Measurements from ENCODE around the gene SP2. TPM values are rescaled to one million over a fixed set of nuclear protein-coding genes. Genes with fewer than 3 reads are reported as not detected.

Gene SP2
- 15.7 to 18.9 TPM (median 18.4 TPM) in 5 replicates for total RNA-seq (2022; extraction: Qiagen RNA extraction; ENCODE audit: low read depth)

GRCh38 chr17:47895856-47896671, at the start of gene SP2:
TSS of gene SP2 (plus strand) at chr17:47896236. CDS start at chr17:47896287, 51 bp downstream.

GRCh38 chr17:47850692-47851573, 45.1 kb upstream of the SP2 start, which contains the start of gene SP6:
TSS of gene SP6 (minus strand) at chr17:47851163. CDS start at chr17:47848429, 2,734 bp downstream.

GRCh38 chr17:47941246-47942095, 45.4 kb downstream of the SP2 start, which contains the start of gene PNPO:
TSS of gene PNPO (plus strand) at chr17:47941571. CDS start at chr17:47941676, 105 bp downstream.

GRCh38 chr17:47957591-47958490, 61.8 kb downstream of the SP2 start, which contains the start of gene PRR15L:
TSS of gene PRR15L (minus strand) at chr17:47957883. CDS start at chr17:47953234, 4,649 bp downstream.

GRCh38 chr17:47970725-47971499, 74.9 kb downstream of the SP2 start, which contains the start of gene CDK5RAP3:
TSS of gene CDK5RAP3 (plus strand) at chr17:47971113. CDS start at chr17:47971147, 34 bp downstream.

Other genes with a start within 250 kb of the SP2 start
- gene KPNB1, start 246.3 kb upstream of the SP2 start, total RNA-seq (2022; extraction: Qiagen RNA extraction; ENCODE audit: low read depth), result 291 to 430 TPM (median 304 TPM) in 5 replicates
- gene TBKBP1, start 202.1 kb upstream of the SP2 start, total RNA-seq (2022; extraction: Qiagen RNA extraction; ENCODE audit: low read depth), result 3.7 to 7.0 TPM (median 6.2 TPM) in 5 replicates
- gene TBX21, start 163.0 kb upstream of the SP2 start, total RNA-seq (2022; extraction: Qiagen RNA extraction; ENCODE audit: low read depth), result 0.10 TPM in 2 of 5 replicates, not detected in the others
- gene OSBPL7, start 74.4 kb upstream of the SP2 start, total RNA-seq (2022; extraction: Qiagen RNA extraction; ENCODE audit: low read depth), result 7.5 to 11.0 TPM (median 9.1 TPM) in 5 replicates
- gene MRPL10, start 64.7 kb upstream of the SP2 start, total RNA-seq (2022; extraction: Qiagen RNA extraction; ENCODE audit: low read depth), result 87.4 to 119 TPM (median 92.5 TPM) in 5 replicates
- 2.8 to 4.8 TPM (median 3.4 TPM) in 5 replicates for gene LRRC46, start 64.6 kb upstream of the SP2 start, total RNA-seq (2022; extraction: Qiagen RNA extraction; ENCODE audit: low read depth)
- gene SCRN2, start 55.0 kb upstream of the SP2 start, total RNA-seq (2022; extraction: Qiagen RNA extraction; ENCODE audit: low read depth), result 28.7 to 40.0 TPM (median 33.7 TPM) in 5 replicates
- gene SP6, start 45.1 kb upstream of the SP2 start, total RNA-seq (2022; extraction: Qiagen RNA extraction; ENCODE audit: low read depth), result 2.5 to 3.1 TPM (median 3.0 TPM) in 5 replicates
- gene PNPO, start 45.3 kb downstream of the SP2 start, total RNA-seq (2022; extraction: Qiagen RNA extraction; ENCODE audit: low read depth), result 18.7 to 21.1 TPM (median 20.3 TPM) in 5 replicates
- gene PRR15L, start 61.6 kb downstream of the SP2 start, total RNA-seq (2022; extraction: Qiagen RNA extraction; ENCODE audit: low read depth), result 0.08 to 0.33 TPM (median 0.12 TPM) in 5 replicates
- 90.4 to 113 TPM (median 99.0 TPM) in 5 replicates for gene CDK5RAP3, start 74.9 kb downstream of the SP2 start, total RNA-seq (2022; extraction: Qiagen RNA extraction; ENCODE audit: low read depth)
- 12.3 to 21.4 TPM (median 15.6 TPM) in 5 replicates for gene COPZ2, start 141.6 kb downstream of the SP2 start, total RNA-seq (2022; extraction: Qiagen RNA extraction; ENCODE audit: low read depth)
- 95.1 to 114 TPM (median 108 TPM) in 5 replicates for gene NFE2L1, start 152.1 kb downstream of the SP2 start, total RNA-seq (2022; extraction: Qiagen RNA extraction; ENCODE audit: low read depth)
- 76.8 to 117 TPM (median 90.4 TPM) in 5 replicates for gene CBX1, start 205.2 kb downstream of the SP2 start, total RNA-seq (2022; extraction: Qiagen RNA extraction; ENCODE audit: low read depth)
- gene SNX11, start 211.5 kb downstream of the SP2 start, total RNA-seq (2022; extraction: Qiagen RNA extraction; ENCODE audit: low read depth), result 26.9 to 28.1 TPM (median 27.5 TPM) in 5 replicates